ENCODE measurements around the gene PARP9. TPM values are rescaled to one million over a fixed set of nuclear protein-coding genes. Genes with fewer than 3 reads are reported as not detected.
"Not testable (repeated sequence)": the region's sequence is repeated elsewhere in the genome, so short reads cannot be mapped to it uniquely, and the experiment has no call there.

Gene PARP9
- total and polyA plus RNA-seq, 2 of the 13 experiments (the other 11 are each of a cell fraction or from before 2014, with no cell fraction given) = 6.5 to 10.6 TPM

DNA sequence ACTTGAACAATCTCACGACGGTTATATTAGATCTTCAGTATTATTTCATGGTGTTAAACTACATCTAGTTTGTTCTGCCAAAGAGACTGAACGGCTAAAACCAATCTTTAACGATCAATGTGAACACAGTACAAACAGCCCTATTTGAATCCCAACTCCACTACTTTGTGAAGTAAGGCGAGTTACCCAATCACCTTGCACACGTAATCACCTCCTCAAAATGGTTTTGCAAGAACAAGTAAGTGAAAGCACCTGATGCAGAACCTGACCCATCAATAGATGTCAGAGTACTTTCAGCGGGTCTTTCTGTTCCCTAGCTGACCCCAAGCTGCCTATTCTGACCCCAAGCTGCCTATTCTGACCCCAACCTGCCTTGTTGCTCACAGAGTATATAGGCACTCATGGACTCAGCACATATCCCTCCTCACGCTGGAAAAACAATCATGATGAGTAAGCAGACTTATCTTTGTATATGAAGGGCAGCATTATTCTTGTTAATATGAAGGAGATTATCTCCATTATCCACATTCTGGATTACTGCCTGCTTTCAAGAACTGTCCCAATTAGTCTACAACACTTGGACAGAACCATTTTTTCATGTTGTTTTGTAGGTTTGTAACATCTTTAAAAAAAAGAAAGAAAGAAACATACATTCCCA, 53.1 kb downstream of the PARP9 start (continued):
- TF ChIP-seq, protein P1, sequence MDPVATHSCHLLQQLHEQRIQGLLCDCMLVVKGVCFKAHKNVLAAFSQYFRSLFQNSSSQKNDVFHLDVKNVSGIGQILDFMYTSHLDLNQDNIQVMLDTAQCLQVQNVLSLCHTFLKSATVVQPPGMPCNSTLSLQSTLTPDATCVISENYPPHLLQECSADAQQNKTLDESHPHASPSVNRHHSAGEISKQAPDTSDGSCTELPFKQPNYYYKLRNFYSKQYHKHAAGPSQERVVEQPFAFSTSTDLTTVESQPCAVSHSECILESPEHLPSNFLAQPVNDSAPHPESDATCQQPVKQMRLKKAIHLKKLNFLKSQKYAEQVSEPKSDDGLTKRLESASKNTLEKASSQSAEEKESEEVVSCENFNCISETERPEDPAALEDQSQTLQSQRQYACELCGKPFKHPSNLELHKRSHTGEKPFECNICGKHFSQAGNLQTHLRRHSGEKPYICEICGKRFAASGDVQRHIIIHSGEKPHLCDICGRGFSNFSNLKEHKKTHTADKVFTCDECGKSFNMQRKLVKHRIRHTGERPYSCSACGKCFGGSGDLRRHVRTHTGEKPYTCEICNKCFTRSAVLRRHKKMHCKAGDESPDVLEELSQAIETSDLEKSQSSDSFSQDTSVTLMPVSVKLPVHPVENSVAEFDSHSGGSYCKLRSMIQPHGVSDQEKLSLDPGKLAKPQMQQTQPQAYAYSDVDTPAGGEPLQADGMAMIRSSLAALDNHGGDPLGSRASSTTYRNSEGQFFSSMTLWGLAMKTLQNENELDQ (CRISPR knock-in tag; IDR thresholded peaks at IDR 0.05; ENCODE audit: borderline replicate concordance) = no peak
- TF ChIP-seq NR3C1 (CRISPR knock-in tag; IDR thresholded peaks at IDR 0.05) (no peak), KDM6A (CRISPR knock-in tag; IDR thresholded peaks at IDR 0.05; ENCODE audit: low read depth) (no peak), CEBPB (IDR thresholded peaks at IDR 0.05; ENCODE audit: borderline replicate concordance, low read depth, low read length) (peak; percentile 90), ZFP82 (CRISPR knock-in tag; IDR thresholded peaks at IDR 0.05; ENCODE audit: borderline replicate concordance) (no peak), MAFF (IDR thresholded peaks at IDR 0.05; ENCODE audit: low read depth, low read length) (peak; percentile 68), GATAD2A (CRISPR knock-in tag; IDR thresholded peaks at IDR 0.05) (peak; percentile 14; the same call in 1 of the 2 replicates)
- TF ChIP-seq, protein P2, sequence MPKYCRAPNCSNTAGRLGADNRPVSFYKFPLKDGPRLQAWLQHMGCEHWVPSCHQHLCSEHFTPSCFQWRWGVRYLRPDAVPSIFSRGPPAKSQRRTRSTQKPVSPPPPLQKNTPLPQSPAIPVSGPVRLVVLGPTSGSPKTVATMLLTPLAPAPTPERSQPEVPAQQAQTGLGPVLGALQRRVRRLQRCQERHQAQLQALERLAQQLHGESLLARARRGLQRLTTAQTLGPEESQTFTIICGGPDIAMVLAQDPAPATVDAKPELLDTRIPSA (CRISPR knock-in tag; IDR thresholded peaks at IDR 0.05; ENCODE audit: borderline replicate concordance) = no peak
- TF ChIP-seq, protein P3, sequence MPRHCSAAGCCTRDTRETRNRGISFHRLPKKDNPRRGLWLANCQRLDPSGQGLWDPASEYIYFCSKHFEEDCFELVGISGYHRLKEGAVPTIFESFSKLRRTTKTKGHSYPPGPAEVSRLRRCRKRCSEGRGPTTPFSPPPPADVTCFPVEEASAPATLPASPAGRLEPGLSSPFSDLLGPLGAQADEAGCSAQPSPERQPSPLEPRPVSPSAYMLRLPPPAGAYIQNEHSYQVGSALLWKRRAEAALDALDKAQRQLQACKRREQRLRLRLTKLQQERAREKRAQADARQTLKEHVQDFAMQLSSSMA (CRISPR knock-in tag; IDR thresholded peaks at IDR 0.05) = no peak
- TF ChIP-seq, protein P4, sequence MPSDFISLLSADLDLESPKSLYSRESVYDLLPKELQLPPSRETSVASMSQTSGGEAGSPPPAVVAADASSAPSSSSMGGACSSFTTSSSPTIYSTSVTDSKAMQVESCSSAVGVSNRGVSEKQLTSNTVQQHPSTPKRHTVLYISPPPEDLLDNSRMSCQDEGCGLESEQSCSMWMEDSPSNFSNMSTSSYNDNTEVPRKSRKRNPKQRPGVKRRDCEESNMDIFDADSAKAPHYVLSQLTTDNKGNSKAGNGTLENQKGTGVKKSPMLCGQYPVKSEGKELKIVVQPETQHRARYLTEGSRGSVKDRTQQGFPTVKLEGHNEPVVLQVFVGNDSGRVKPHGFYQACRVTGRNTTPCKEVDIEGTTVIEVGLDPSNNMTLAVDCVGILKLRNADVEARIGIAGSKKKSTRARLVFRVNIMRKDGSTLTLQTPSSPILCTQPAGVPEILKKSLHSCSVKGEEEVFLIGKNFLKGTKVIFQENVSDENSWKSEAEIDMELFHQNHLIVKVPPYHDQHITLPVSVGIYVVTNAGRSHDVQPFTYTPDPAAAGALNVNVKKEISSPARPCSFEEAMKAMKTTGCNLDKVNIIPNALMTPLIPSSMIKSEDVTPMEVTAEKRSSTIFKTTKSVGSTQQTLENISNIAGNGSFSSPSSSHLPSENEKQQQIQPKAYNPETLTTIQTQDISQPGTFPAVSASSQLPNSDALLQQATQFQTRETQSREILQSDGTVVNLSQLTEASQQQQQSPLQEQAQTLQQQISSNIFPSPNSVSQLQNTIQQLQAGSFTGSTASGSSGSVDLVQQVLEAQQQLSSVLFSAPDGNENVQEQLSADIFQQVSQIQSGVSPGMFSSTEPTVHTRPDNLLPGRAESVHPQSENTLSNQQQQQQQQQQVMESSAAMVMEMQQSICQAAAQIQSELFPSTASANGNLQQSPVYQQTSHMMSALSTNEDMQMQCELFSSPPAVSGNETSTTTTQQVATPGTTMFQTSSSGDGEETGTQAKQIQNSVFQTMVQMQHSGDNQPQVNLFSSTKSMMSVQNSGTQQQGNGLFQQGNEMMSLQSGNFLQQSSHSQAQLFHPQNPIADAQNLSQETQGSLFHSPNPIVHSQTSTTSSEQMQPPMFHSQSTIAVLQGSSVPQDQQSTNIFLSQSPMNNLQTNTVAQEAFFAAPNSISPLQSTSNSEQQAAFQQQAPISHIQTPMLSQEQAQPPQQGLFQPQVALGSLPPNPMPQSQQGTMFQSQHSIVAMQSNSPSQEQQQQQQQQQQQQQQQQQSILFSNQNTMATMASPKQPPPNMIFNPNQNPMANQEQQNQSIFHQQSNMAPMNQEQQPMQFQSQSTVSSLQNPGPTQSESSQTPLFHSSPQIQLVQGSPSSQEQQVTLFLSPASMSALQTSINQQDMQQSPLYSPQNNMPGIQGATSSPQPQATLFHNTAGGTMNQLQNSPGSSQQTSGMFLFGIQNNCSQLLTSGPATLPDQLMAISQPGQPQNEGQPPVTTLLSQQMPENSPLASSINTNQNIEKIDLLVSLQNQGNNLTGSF (CRISPR knock-in tag; IDR thresholded peaks at IDR 0.05) = no peak

DNA sequence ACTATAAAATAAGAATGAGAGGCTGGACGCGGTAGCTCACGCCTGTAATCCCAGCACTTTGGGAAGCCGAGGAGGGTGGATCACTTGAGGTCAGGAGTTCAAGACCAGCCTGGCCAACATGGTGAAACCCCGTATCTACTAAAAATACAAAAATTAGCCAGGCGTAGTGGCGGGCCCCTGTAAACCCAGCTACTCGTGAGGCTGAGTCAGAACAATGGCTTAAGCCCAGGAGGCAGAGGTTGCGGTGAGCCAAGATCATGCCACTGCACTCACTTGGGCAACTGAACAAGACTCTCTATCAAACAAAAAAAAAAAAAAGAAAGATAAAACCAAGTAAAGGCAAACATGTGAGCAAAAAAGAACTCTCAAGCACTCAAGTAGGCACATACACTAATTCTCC, 55.2 kb downstream of the PARP9 start:
- ATAC-seq; POLR2A ChIA-PET; DNase-seq (ENCODE audit: low spot score): not testable (repeated sequence)

More for the DNA sequence above, 55.2 kb downstream of the PARP9 start:
- Histone ChIP-seq H4K20me1 (ENCODE audit: insufficient read depth, low read length) (peaks cover 38% of the 10 kb centered on the region), H3K4me1 (ENCODE audit: insufficient read depth, low read length) (peaks cover 46% of the 10 kb centered on the region), H3K79me2 (ENCODE audit: insufficient read depth, low read length) (peaks cover 95% of the 10 kb centered on the region)
- H3K27ac ChIP-seq (ENCODE audit: extremely low read length, insufficient read depth, low read length); BruUV-seq (replicated peaks); H3K27me3 ChIP-seq (ENCODE audit: control insufficient read depth in 1 of 2, insufficient read depth in 2 of 2, low read length in 2 of 2); CTCF ChIA-PET (ENCODE audit: low intra/inter-chr PET ratio, low total read pairs); intact Hi-C loops (cut with micrococcal nuclease; ENCODE audit: unreplicated experiment); H3K9me3 ChIP-seq (ENCODE audit: low read length); H3K36me3 ChIP-seq (replicated peaks in 1 of 2; ENCODE audit: control insufficient read depth in 1 of 2, insufficient read depth in 2 of 2, low read length in 2 of 2); H3K9ac ChIP-seq (ENCODE audit: insufficient read depth, low read depth, low read length); H3K4me3 ChIP-seq (replicated peaks in 1 of 3; ENCODE audit: insufficient read depth in 1 of 3, low read depth in 2 of 3, low read length in 3 of 3); H3K4me2 ChIP-seq (ENCODE audit: low read depth, low read length); H2AFZ ChIP-seq (ENCODE audit: low read length); in situ Hi-C loops (cut with HindIII; ENCODE audit: extremely low pct_ligation_motif_present, low pct_unique_long_range_greater_than_20kb); FAIRE-seq: not testable (repeated sequence)
- 99% methylated on average over 9 of the region's 9 CpGs for WGBS (ENCODE audit: low lambda C conversion rate)
